HG02610 (cell line): Measurements from ENCODE around the gene AGPAT2.

ENCODE experiments used
- ATAC-seq: cut with Tn5 transposase; IDR thresholded peaks from one replicate; pipeline ENCODE4 v1.9.1; 2021; ENCODE audit warnings: mild to moderate bottlenecking, moderate library complexity; ENCODE audit not compliant: unreplicated experiment

The AGPAT2 gene

DNA sequence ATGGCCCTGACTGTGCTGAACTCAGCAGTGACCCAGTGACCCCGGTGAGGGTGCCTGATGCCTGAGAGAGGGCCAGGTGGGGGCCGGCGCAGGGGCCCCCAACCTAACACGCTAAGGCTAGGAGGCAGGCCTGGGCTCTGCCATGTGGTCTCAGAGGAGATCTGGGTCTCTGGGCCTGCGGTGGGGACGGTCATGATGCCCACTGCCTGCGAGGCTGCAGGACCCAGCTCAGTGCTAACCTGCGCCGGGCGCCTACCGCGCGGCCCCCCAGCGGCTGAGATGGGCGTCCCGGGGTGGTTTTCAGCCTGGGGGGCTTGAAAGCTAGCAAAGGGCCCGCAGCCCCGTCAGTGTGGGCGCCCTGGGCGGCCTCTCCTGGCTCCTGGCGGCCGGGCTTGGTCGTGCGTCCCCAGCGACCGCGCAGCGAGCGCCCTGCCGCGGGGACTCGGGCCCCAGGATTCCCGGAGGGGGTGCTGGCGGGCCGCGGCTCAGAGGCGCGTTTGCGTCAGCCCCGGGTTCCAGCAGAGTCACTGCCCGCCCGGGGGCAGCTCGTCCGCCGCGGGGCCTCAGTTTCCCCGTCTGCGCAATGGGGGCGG lies 22.1 kb downstream of the AGPAT2 start:
- ATAC-seq = no peak

DNA sequence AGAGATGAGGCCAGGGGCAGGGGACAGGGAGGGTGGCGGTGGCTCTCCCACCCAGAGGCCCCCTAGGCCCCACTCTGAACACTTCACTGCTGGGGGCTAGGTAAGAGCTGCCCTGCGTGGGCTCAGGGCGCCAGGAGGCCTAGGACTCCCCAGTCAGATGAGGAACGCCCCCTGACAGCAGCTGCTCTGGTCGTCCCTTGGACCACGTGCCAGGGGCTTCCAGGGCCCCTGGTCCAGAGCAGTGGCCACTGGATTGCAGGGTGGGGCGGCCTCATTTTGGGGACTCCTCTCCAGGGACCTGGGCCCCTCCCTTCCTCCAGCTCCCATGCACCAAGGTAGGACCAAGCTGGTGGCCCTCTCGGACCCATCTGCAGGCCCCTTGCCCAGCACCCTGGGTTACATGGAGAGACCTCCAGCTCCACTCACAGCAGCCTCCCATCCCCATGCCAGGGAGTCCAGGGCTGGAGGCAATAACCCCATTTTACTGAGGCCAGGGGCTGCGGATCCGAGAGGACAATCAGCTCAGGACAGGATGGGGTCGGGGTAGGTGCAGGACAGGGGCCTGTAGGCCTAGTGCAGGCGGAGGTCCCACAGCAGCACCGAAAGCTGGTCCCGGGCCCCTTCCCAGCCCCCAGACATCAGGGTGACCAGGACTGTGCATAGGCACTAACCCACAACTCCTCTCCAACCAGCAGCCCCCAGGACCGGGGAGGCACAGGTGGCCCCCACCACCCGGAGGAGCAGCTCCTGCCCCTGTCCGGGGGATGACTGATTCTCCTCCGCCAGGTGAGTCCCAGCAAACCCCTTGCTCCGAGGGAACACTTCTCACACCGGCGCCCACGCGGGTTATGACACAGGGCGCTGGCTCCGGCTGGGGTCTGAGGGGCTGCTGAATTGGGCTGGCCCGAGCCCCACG lies 23.0 kb downstream of the AGPAT2 start:
- no peak for ATAC-seq

GRCh38 chr9:136662656-136663581 lies 24.3 kb downstream of the AGPAT2 start, which contains the start of gene EGFL7:
Gene EGFL7, plus strand, starts transcription at chr9:136662916. Its CDS starts 5,367 bp downstream, at chr9:136668283.
- no peak for ATAC-seq

- ATAC-seq = no peak
Measured at GRCh38 chr9:136662326-136662655, 25.0 kb downstream of the AGPAT2 start.

DNA sequence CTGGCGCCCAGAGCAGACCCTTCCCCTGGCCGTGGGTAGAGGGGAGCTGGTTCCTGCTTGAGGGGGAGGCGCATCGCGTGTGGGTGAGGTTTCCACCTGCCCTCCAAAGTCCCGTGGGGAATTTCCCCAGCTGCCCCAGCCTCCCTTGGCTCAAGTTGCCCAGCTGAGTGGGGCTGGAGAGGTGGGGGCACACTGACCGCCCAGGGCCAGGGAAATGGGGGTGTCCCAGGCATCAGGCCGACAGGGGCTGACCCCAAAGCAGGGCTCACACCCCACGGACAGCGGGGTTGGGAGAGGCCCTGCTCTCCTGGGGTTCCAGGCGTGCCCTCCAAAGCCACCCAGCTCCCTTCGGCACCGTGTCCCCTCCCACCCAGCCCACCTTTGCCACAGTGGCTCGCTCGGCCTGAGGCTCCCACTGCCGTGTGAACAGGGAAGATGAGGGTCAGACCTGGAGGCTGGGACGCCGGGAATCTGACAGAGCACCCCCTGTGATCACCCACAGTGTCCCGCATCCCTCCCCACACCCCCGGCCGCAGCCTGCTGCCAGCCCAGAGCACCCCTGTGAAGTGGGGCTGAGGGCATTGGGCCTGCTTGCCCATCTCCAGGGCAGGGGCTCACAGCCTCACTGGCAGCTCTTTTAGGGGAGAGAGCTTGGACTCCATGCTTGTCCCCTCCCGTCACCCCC lies 25.5 kb downstream of the AGPAT2 start:
- no peak for ATAC-seq

GRCh38 chr9:136660971-136661550 lies 26.2 kb downstream of the AGPAT2 start:
- no peak for ATAC-seq

DNA sequence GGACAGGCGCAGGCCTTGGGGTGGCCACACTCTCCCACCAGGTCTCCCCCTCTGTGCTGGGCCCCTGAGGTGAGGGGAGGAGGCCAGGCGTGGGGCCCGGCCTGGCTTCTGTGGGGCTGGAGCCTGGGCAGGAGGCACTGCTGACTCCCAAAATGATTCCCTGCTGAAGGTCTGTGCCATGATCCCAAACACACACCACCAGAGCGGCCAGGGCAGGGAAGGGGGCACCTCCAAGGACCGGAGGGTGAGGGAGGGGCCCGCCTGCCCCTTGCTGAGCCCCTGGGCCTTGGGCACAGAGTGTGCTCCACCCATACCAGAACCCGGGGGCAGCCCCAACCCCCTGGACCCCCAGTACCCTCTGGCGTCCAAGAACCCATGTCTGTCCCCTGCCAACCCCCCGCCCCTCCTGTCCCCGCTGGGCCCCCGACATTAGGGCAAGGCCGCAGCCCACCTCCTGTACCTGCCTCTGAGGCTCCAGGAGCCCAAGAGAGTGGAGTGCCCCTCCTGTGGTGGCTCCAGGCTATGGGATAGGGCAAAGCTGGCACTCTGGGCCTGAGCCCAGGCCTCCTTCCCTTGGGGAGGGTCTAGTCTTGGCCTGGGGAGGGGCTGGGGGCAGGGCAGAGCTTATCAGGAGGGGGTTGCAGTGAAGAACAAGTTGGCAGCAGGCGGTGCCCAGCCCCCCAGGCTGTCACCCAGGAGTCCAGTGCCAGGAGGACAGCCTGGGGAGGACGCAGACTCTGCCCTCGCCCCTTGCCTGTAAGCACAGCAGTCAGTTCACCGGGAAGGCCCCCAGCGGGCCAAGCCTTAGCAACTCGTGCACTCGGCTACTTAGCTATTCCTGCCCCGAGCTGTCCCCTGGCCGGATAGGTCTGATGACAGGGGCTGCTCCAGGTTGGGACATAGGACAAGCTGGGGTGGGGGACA lies 27.1 kb downstream of the AGPAT2 start:
- ATAC-seq = no peak

DNA sequence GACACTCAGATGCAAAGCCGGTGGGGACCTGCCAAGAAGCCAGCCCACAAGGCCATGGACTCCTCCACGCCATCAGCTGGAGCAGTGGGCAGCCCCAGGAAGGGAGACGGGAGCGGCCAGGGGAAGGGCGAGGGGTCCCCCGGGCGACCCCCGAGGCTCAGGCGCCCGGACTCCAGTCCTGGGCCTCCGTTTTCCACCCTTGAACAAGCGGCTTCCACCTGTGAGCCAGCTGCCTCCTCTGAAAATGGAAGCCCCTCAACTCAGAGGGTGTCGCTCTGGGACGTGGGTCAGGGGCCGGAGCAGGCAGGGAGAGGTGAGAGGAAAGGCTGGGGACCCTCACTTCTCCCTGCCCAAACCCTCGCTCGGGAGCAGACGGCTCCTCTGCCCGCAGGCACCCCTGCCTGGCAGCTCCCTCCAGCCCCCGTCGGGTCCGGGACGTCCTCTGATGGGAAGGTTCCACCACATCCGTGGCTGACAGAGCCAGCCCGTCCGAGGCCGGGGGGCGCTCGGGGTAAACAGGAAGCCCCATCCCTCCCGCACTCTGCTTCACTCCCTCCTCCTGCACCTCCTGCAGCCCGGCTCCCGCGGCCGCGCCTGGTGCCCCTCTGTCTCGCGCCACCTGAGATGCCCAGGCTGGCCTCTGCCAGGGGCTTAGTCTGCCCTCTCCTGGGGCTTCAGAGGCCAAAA lies 28.3 kb downstream of the AGPAT2 start:
- no peak for ATAC-seq

DNA sequence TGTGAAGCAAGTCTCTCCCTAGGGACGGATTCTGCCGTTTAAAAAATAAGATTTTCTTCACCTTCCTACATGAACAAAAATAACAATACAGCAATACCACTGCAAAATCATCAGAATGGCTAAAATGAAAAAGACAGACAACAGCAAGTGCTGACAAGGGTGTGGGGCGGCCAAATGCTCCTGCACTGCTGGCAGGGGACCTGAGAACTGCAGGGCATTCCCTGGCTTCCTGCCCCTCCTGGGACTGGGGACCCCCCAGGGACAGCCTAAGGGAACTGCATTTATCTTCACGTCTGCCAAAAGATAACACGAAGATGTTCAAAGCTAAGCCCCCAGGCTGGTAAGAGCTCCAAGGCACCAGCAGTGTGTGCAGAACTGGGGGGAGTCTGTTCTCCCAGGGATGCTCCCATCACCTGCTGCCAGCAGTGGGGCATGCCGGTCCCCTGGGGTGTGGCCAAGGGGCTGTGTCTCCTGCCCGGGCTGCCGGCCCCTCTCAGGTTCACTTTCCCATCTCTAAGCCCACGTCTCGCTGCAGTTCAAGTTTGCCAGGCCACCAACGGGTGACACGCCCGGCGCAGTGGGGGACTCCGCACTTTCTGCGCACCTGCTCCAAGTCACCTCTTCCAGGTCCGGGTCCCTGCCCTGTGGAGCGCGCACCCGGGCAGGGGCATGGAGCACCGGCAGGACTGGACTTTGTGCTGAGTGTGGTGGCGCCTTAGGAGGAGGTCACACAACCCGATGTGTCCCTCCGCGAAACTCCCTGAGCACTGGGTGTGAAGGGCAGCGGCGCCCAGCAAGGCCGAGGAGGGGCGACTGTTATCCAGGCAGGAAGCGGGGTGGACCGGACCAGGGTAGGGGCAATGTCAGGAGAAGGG lies 29.0 kb downstream of the AGPAT2 start:
- ATAC-seq = no peak

GRCh38 chr9:136656795-136657611 lies 30.3 kb downstream of the AGPAT2 start:
- ATAC-seq = no peak

DNA sequence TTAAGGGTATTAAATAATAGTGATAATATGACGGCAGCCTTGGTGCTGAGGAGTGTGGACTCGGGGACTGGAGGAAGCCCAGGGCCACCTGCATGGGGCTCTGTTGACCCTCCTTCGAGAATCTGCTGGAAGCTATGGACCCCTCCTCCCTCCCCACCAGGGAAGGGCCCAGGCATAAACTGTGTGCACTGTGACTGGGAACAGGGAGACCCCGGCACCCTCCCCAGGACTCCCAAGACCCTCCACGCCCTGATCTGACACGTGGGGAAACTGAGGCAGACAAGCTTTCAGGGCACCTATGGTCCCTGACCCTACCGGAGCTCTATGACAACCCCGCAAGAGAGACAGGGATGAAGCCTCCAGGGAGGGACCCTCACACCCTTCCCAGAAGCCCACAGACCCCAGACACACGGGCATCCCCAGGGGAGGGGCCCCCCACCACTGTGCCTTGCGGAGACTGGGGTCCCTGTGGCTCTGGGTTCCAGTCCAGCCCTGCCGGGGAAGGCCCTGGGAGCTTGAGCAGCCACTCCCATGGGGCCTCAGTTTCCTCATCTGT lies 31.0 kb downstream of the AGPAT2 start:
- no peak for ATAC-seq

GRCh38 chr9:136655536-136656182 lies 31.6 kb downstream of the AGPAT2 start:
- no peak for ATAC-seq

DNA sequence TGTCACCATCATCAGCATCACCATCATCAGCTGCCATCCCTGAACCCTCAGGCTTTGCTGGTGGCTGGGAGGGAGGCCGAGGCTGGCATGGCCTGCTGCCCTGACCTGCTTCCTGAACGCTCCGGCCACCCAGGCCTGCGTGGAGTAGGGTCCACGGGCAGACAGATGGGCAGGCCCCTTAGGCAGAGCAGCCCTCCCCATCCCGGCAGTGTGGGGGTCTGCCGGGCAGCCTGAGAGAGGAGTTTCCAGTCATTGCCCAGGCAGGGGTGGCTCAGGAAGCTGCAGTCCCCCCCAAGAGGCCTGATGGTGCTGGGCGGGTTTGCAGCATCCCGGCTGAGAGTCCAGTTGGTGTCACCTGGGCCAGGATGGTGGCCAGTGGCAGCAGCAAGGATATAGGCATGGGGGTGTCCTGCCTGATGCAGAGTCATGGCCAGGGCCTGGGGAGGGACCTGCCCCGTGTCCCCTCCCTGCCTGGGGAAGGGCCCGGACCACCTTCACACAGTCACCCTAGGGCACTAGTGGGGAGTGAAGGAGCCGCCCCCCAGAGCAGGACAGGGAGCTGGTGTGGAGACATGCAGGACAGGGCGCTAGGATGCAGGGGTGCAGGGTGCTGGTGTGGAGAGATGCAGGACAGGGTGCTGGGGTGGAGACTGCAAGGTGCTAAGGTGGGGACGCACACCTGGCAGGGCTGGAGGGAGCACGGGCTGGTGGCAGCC lies 32.3 kb downstream of the AGPAT2 start:
- no peak for ATAC-seq

- no peak for ATAC-seq
Measured at GRCh38 chr9:136653323-136654079, 33.8 kb downstream of the AGPAT2 start.

DNA sequence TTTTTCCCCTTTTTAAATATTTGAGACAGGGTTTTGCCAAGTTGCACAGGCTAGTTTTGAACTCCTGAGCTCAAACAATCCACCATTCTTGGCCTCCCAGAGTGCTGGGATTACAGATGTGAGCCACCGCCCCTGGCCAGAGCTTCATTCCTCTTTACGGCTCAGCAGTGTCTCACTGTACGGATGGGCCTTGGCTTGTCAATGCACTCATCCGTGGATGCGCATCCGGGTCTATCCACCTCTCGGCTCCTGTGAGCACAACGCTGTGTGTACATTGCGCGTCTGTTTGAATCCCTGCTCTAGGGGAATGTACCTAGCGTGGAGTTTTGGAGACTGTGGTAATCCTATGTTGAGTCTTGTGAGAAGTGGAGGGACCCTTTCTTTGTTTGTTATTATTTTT lies 35.4 kb downstream of the AGPAT2 start:
- ATAC-seq = no peak
